GM19193 (cell line): ENCODE data around the gene SH3GL2.

Experiments used
- POLR2A ChIP-seq: IDR thresholded peaks from 4 replicates; pipeline ENCODE4 v1.6.1; 2011; ENCODE audit not compliant: insufficient read depth, insufficient read length; ENCODE audit errors: extremely low read depth

The SH3GL2 gene

GRCh38 chr9:17578911-17579793 lies at the start of gene SH3GL2:
TSS of gene SH3GL2 (plus strand) at chr9:17579066.
- no peak for TF ChIP-seq POLR2A

- no peak for TF ChIP-seq POLR2A
Measured at GRCh38 chr9:17531642-17532254, 47.1 kb upstream of the SH3GL2 start.

- TF ChIP-seq POLR2A, result no peak
Measured at GRCh38 chr9:17532461-17532860, 46.4 kb upstream of the SH3GL2 start.

- no peak for TF ChIP-seq POLR2A
Measured at GRCh38 chr9:17535176-17535575, 43.7 kb upstream of the SH3GL2 start.

GRCh38 chr9:17536027-17536426 lies 42.8 kb upstream of the SH3GL2 start:
- TF ChIP-seq POLR2A, result no peak

GRCh38 chr9:17551023-17551422 lies 27.8 kb upstream of the SH3GL2 start:
- TF ChIP-seq POLR2A, result no peak

GRCh38 chr9:17555362-17556054 lies 23.4 kb upstream of the SH3GL2 start:
- TF ChIP-seq POLR2A, result no peak

- TF ChIP-seq POLR2A, result no peak
Measured at GRCh38 chr9:17556255-17556654, 22.6 kb upstream of the SH3GL2 start.

GRCh38 chr9:17556935-17557334 lies 21.9 kb upstream of the SH3GL2 start:
- no peak for TF ChIP-seq POLR2A

- TF ChIP-seq POLR2A, result no peak
Measured at GRCh38 chr9:17571825-17572224, 7.0 kb upstream of the SH3GL2 start.

- no peak for TF ChIP-seq POLR2A
Measured at GRCh38 chr9:17574342-17574741, 4.5 kb upstream of the SH3GL2 start.

- no peak for TF ChIP-seq POLR2A
Measured at GRCh38 chr9:17578577-17578910, 322 bp upstream of the SH3GL2 start.

- TF ChIP-seq POLR2A, result no peak
Measured at GRCh38 chr9:17580119-17580518, 1.3 kb downstream of the SH3GL2 start.

- no peak for TF ChIP-seq POLR2A
Measured at GRCh38 chr9:17587113-17587512, 8.2 kb downstream of the SH3GL2 start.

GRCh38 chr9:17588395-17588794 lies 9.5 kb downstream of the SH3GL2 start:
- TF ChIP-seq POLR2A, result no peak

- no peak for TF ChIP-seq POLR2A
Measured at GRCh38 chr9:17588941-17589340, 10.1 kb downstream of the SH3GL2 start.
